NCI-H510A (cell line): Measurements from ENCODE around the gene C22orf23.

Experiments
- DNase-seq: peaks from one replicate; lab custom pipeline; 2025; lab: John Stamatoyannopoulos, UW

C22orf23 gene

GRCh38 chr22:37897807-37898206 is 55.6 kb downstream of the C22orf23 start:
- no peak for DNase-seq

- no peak for DNase-seq
These were observed 56.5 kb downstream of the C22orf23 start for GRCh38 chr22:37896939-37897338.

- DNase-seq, result no peak
These were observed 57.2 kb downstream of the C22orf23 start for GRCh38 chr22:37896181-37896592.

GRCh38 chr22:37894939-37895670 is 58.3 kb downstream of the C22orf23 start:
- DNase-seq, result no peak

GRCh38 chr22:37893583-37893983 is 59.8 kb downstream of the C22orf23 start:
- DNase-seq, result no peak
